ENCODE measurements around the gene GRIK4.

Gene GRIK4

GRCh38 chr11:120642196-120642894, 130.8 kb downstream of the GRIK4 start:
- in situ Hi-C loops (cut with HindIII; ENCODE audit: low pct_ligation_motif_present, low pct_unique_long_range_greater_than_20kb, low sequenced_read_pairs) = no loop called here
- no peak for DNase-seq

- in situ Hi-C loops (cut with HindIII; ENCODE audit: low pct_ligation_motif_present, low pct_unique_long_range_greater_than_20kb, low sequenced_read_pairs) = no loop called here
- no peak for DNase-seq
Measured at GRCh38 chr11:120643284-120643683, 131.7 kb downstream of the GRIK4 start.

GRCh38 chr11:120645639-120646038, 134.1 kb downstream of the GRIK4 start:
- in situ Hi-C loops (cut with HindIII; ENCODE audit: low pct_ligation_motif_present, low pct_unique_long_range_greater_than_20kb, low sequenced_read_pairs) = no loop called here
- DNase-seq = peak; percentile 70

- in situ Hi-C loops (cut with HindIII; ENCODE audit: low pct_ligation_motif_present, low pct_unique_long_range_greater_than_20kb, low sequenced_read_pairs) = no loop called here
Measured at GRCh38 chr11:120646206-120646605, 134.7 kb downstream of the GRIK4 start.

GRCh38 chr11:120647681-120648080, 136.1 kb downstream of the GRIK4 start:
- in situ Hi-C loops (cut with HindIII; ENCODE audit: low pct_ligation_motif_present, low pct_unique_long_range_greater_than_20kb, low sequenced_read_pairs) = no loop called here
- no peak for DNase-seq

More at GRCh38 chr11:120646206-120646605, 134.7 kb downstream of the GRIK4 start:
- DNase-seq = no peak

GRCh38 chr11:120648771-120649170, 137.2 kb downstream of the GRIK4 start:
- no peak for DNase-seq
- in situ Hi-C loops (cut with HindIII; ENCODE audit: low pct_ligation_motif_present, low pct_unique_long_range_greater_than_20kb, low sequenced_read_pairs) = no loop called here

GRCh38 chr11:120649316-120649715, 137.8 kb downstream of the GRIK4 start:
- in situ Hi-C loops (cut with HindIII; ENCODE audit: low pct_ligation_motif_present, low pct_unique_long_range_greater_than_20kb, low sequenced_read_pairs) = no loop called here

GRCh38 chr11:120651396-120651795, 139.8 kb downstream of the GRIK4 start:
- DNase-seq = no peak
- in situ Hi-C loops (cut with HindIII; ENCODE audit: low pct_ligation_motif_present, low pct_unique_long_range_greater_than_20kb, low sequenced_read_pairs) = no loop called here

More at GRCh38 chr11:120649316-120649715, 137.8 kb downstream of the GRIK4 start:
- no peak for DNase-seq

- in situ Hi-C loops (cut with HindIII; ENCODE audit: low pct_ligation_motif_present, low pct_unique_long_range_greater_than_20kb, low sequenced_read_pairs) = no loop called here
- DNase-seq = no peak
Measured at GRCh38 chr11:120651836-120652235, 140.3 kb downstream of the GRIK4 start.

GRCh38 chr11:120652705-120653335, 141.3 kb downstream of the GRIK4 start:
- DNase-seq = no peak
- in situ Hi-C loops (cut with HindIII; ENCODE audit: low pct_ligation_motif_present, low pct_unique_long_range_greater_than_20kb, low sequenced_read_pairs) = no loop called here

GRCh38 chr11:120655589-120655988, 144.0 kb downstream of the GRIK4 start:
- in situ Hi-C loops (cut with HindIII; ENCODE audit: low pct_ligation_motif_present, low pct_unique_long_range_greater_than_20kb, low sequenced_read_pairs) = no loop called here

GRCh38 chr11:120657306-120658070, 145.9 kb downstream of the GRIK4 start:
- in situ Hi-C loops (cut with HindIII; ENCODE audit: low pct_ligation_motif_present, low pct_unique_long_range_greater_than_20kb, low sequenced_read_pairs) = no loop called here
- no peak for DNase-seq

More at GRCh38 chr11:120655589-120655988, 144.0 kb downstream of the GRIK4 start:
- no peak for DNase-seq

- DNase-seq = no peak
Measured at GRCh38 chr11:120658071-120658423, 146.5 kb downstream of the GRIK4 start.

GRCh38 chr11:120659076-120659475, 147.5 kb downstream of the GRIK4 start:
- DNase-seq = no peak

More at GRCh38 chr11:120658071-120658423, 146.5 kb downstream of the GRIK4 start:
- in situ Hi-C loops (cut with HindIII; ENCODE audit: low pct_ligation_motif_present, low pct_unique_long_range_greater_than_20kb, low sequenced_read_pairs) = no loop called here

GRCh38 chr11:120660024-120660565, 148.5 kb downstream of the GRIK4 start:
- DNase-seq = peak; percentile 36
- in situ Hi-C loops (cut with HindIII; ENCODE audit: low pct_ligation_motif_present, low pct_unique_long_range_greater_than_20kb, low sequenced_read_pairs) = no loop called here

More at GRCh38 chr11:120659076-120659475, 147.5 kb downstream of the GRIK4 start:
- in situ Hi-C loops (cut with HindIII; ENCODE audit: low pct_ligation_motif_present, low pct_unique_long_range_greater_than_20kb, low sequenced_read_pairs) = no loop called here

- in situ Hi-C loops (cut with HindIII; ENCODE audit: low pct_ligation_motif_present, low pct_unique_long_range_greater_than_20kb, low sequenced_read_pairs) = no loop called here
- DNase-seq = no peak
Measured at GRCh38 chr11:120662071-120662676, 150.6 kb downstream of the GRIK4 start.

- in situ Hi-C loops (cut with HindIII; ENCODE audit: low pct_ligation_motif_present, low pct_unique_long_range_greater_than_20kb, low sequenced_read_pairs) = no loop called here
- DNase-seq = no peak
Measured at GRCh38 chr11:120663142-120663541, 151.6 kb downstream of the GRIK4 start.

GRCh38 chr11:120666121-120666639, 154.6 kb downstream of the GRIK4 start:
- in situ Hi-C loops (cut with HindIII; ENCODE audit: low pct_ligation_motif_present, low pct_unique_long_range_greater_than_20kb, low sequenced_read_pairs) = no loop called here
- DNase-seq = no peak

Measured in ACHN (cell line).